ENCODE results near the gene HNF1B.
"Not testable (repeated sequence)": the region's sequence is repeated elsewhere in the genome, so short reads cannot be mapped to it uniquely, and the experiment has no call there.

The HNF1B gene

GRCh38 chr17:37744961-37745800, at the start of gene HNF1B:
TSS of gene HNF1B (minus strand) at chr17:37745059. CDS start at chr17:37744884, 175 bp downstream.
- no peak for DNase-seq (ENCODE audit: low read depth in 2 of 2, low spot score in 1 of 2)

- DNase-seq (ENCODE audit: low read depth in 2 of 2, low spot score in 1 of 2), result no peak
These were observed 47.9 kb upstream of the HNF1B start for GRCh38 chr17:37792787-37793186.

- no peak for DNase-seq (ENCODE audit: low read depth in 2 of 2, low spot score in 1 of 2)
These were observed 46.9 kb upstream of the HNF1B start for GRCh38 chr17:37791447-37792399.

GRCh38 chr17:37789771-37790541, 45.1 kb upstream of the HNF1B start:
- DNase-seq (ENCODE audit: low read depth in 2 of 2, low spot score in 1 of 2), result no peak

GRCh38 chr17:37789021-37789565, 44.2 kb upstream of the HNF1B start:
- DNase-seq (ENCODE audit: low read depth in 2 of 2, low spot score in 1 of 2), result no peak

- no peak for DNase-seq (ENCODE audit: low read depth in 2 of 2, low spot score in 1 of 2)
These were observed 43.7 kb upstream of the HNF1B start for GRCh38 chr17:37788526-37788925.

GRCh38 chr17:37787055-37787757, 42.3 kb upstream of the HNF1B start:
- DNase-seq (ENCODE audit: low read depth in 2 of 2, low spot score in 1 of 2), result no peak

- DNase-seq (ENCODE audit: low read depth in 2 of 2, low spot score in 1 of 2), result no peak
These were observed 41.6 kb upstream of the HNF1B start for GRCh38 chr17:37786481-37786880.

GRCh38 chr17:37782460-37782859, 37.6 kb upstream of the HNF1B start:
- DNase-seq (ENCODE audit: low read depth in 2 of 2, low spot score in 1 of 2), result not testable (repeated sequence)

GRCh38 chr17:37781451-37781850, 36.6 kb upstream of the HNF1B start:
- no peak for DNase-seq (ENCODE audit: low read depth in 2 of 2, low spot score in 1 of 2)

GRCh38 chr17:37779554-37779953, 34.7 kb upstream of the HNF1B start:
- no peak for DNase-seq (ENCODE audit: low read depth in 2 of 2, low spot score in 1 of 2)

GRCh38 chr17:37774504-37774903, 29.6 kb upstream of the HNF1B start:
- no peak for DNase-seq (ENCODE audit: low read depth in 2 of 2, low spot score in 1 of 2)

GRCh38 chr17:37772982-37773381, 28.1 kb upstream of the HNF1B start:
- no peak for DNase-seq (ENCODE audit: low read depth in 2 of 2, low spot score in 1 of 2)

GRCh38 chr17:37770631-37771518, 26.0 kb upstream of the HNF1B start:
- no peak for DNase-seq (ENCODE audit: low read depth in 2 of 2, low spot score in 1 of 2)

GRCh38 chr17:37769050-37769449, 24.2 kb upstream of the HNF1B start:
- no peak for DNase-seq (ENCODE audit: low read depth in 2 of 2, low spot score in 1 of 2)

GRCh38 chr17:37768438-37768837, 23.6 kb upstream of the HNF1B start:
- DNase-seq (ENCODE audit: low read depth in 2 of 2, low spot score in 1 of 2), result no peak

- DNase-seq (ENCODE audit: low read depth in 2 of 2, low spot score in 1 of 2), result no peak
These were observed 22.1 kb upstream of the HNF1B start for GRCh38 chr17:37766971-37767370.

GRCh38 chr17:37764383-37764782, 19.5 kb upstream of the HNF1B start:
- DNase-seq (ENCODE audit: low read depth in 2 of 2, low spot score in 1 of 2), result no peak

- no peak for DNase-seq (ENCODE audit: low read depth in 2 of 2, low spot score in 1 of 2)
These were observed 17.8 kb upstream of the HNF1B start for GRCh38 chr17:37762666-37763065.
